ENCODE measurements around the gene NR1H4. TPM values are rescaled to one million over a fixed set of nuclear protein-coding genes. Genes with fewer than 3 reads are reported as not detected.

NR1H4 gene
- total RNA-seq, 2 experiments from 2014 or later: not detected

DNA sequence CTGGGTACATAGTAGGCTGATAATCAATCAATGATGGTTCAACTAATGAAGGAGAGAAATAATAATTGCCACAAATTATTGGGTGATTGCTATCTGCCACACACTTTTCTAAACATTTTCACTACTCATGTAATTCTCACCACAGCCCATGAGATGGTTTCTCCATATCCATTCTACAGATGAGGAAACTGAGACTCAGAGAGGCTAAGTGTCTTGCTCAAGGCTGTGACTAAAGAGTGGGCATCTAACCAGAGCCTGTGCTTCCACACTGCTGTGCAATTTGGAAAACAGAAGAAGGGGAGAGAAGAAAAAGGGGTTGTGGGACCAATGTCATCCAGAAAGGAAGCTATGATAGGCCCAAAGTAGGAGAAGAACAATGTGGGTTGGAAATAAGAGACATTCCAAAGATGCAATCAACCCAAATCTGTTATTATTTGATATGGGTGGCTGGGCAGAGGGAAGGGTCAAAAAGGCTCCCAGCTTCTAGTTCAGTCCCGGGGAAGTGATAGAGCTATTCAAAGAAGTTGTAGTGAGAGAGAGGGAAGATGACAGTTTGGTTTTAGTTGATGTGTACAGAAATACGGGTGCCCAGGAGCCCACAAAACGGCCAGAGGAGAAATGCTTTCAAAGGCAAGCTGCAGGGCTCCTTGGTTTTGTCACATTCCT is 483 bp upstream of the NR1H4 start:
- Mint-ChIP-seq H3K4me1 (no peaks in the 10 kb centered on the region), H3K36me3 (ENCODE audit: low read depth) (no peaks in the 10 kb centered on the region), H3K27ac (no peak overlapping the region), H3K27me3 (peaks cover 10% of the 10 kb centered on the region), H3K4me3 (no peak overlapping the region), H3K9me3 (ENCODE audit: low read depth) (no peaks in the 10 kb centered on the region)
- no peak for ATAC-seq
- ChIA-PET CTCF (no interaction called here), POLR2A (no interaction called here)
- intact Hi-C loops (cut with DNase I, micrococcal nuclease): no loop called here
- DNase-seq: no peak

DNA sequence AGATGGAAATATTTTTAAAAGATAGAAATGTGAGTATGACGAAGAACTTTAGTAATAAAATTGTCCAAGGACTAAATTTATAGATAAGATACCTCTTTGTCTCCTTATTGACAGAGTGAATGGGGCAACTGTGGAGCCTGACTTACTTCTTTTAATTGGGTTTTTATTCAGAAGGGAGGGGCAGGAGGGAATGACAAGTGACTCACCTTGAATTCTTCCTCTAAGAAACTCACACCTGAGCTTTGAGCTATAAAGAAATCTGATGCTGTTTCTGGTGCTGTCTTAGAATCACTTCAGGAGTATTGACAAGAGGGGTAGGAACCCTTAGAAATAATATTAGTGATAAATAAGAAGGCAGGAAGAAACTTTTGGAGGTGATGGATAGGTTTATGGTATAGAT is 951 bp downstream of the NR1H4 start:
- POLR2A ChIA-PET: no interaction called here
- DNase-seq: no peak
- H3K4me3 Mint-ChIP-seq: no peak overlapping the region
- no peaks in the 10 kb centered on the region for H3K4me1 Mint-ChIP-seq
- peaks cover 13% of the 10 kb centered on the region for H3K27me3 Mint-ChIP-seq
- no peaks in the 10 kb centered on the region for H3K9me3 Mint-ChIP-seq (ENCODE audit: low read depth)
- intact Hi-C loops (cut with DNase I, micrococcal nuclease): no loop called here
- no peak overlapping the region for H3K27ac Mint-ChIP-seq
- ATAC-seq: no peak
- CTCF ChIA-PET: no interaction called here
- H3K36me3 Mint-ChIP-seq (ENCODE audit: low read depth): no peaks in the 10 kb centered on the region

DNA sequence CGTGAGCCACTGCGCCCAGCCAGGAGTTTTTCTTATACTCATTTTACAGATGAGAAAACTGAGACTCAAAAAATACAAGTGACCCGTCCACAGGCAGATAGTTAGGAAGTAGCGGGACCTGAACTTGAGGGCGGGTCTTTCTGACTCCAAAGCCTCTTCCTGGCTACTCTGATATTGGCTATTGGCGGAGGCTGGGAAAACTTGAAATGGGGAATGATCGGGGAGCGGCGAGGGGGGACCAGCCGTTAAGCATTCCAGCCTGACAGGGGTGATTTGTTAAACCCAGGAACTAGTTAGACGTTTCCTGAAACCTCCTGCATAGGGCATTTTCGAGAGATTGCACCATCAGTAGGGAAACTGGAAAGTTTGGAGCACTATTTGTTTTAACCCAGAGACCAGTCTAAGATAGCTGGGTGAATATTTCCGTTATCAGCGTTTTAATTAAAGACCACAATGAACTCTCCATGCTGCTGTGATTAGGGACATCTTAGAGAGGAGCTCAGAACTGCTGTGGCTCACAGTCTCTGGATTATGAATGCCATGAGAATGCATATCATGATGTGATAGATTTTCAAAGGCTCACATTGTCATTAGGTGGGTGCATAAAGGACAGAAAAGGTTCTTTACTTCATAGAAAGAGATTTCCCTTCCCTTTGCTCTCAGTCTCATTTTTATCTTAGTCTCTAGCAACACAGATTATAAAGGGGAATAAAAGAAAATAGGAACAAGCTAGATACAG is 2.5 kb downstream of the NR1H4 start:
- ChIA-PET CTCF (interaction anchor here (1.1 kb wide), 1 partner anchor 12 kb away, joined by 3 read pairs; no protein-coding TSS in a partner anchor), POLR2A (no interaction called here)
- no peak for DNase-seq
- peaks cover 13% of the 10 kb centered on the region for H3K27me3 Mint-ChIP-seq
- no peaks in the 10 kb centered on the region for H3K4me1 Mint-ChIP-seq
- no peak overlapping the region for H3K27ac Mint-ChIP-seq
- intact Hi-C loops (cut with DNase I, micrococcal nuclease): no loop called here
- no peaks in the 10 kb centered on the region for H3K9me3 Mint-ChIP-seq (ENCODE audit: low read depth)
- no peaks in the 10 kb centered on the region for H3K36me3 Mint-ChIP-seq (ENCODE audit: low read depth)
- no peak overlapping the region for H3K4me3 Mint-ChIP-seq
- ATAC-seq: no peak

DNA sequence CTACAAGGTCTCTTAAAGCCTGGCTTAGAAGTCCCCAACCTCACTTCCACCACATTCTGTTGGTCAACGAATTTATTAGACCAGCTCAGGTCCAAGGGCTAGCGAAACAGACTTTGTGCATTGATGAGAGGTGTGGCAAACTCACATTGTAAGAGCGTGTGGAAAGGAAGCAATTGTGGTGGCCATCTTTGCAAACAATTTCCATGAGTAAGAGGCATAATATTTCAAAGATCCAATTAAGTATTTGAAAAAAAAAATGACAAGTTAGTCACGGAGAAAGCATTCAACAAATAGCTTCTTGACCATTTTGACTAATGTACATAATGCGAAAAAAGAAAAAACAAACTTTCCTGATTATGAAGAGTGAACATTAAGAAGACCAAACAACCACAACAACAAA is 7.4 kb downstream of the NR1H4 start:
- DNase-seq (no peak), ATAC-seq (no peak)
- Mint-ChIP-seq H3K36me3 (ENCODE audit: low read depth) (no peaks in the 10 kb centered on the region), H3K27ac (no peak overlapping the region), H3K4me3 (no peak overlapping the region), H3K9me3 (ENCODE audit: low read depth) (no peaks in the 10 kb centered on the region), H3K4me1 (no peaks in the 10 kb centered on the region), H3K27me3 (peaks cover 12% of the 10 kb centered on the region)
- intact Hi-C loops (cut with DNase I, micrococcal nuclease): no loop called here
- POLR2A ChIA-PET: no interaction called here
- CTCF ChIA-PET: no interaction called here

DNA sequence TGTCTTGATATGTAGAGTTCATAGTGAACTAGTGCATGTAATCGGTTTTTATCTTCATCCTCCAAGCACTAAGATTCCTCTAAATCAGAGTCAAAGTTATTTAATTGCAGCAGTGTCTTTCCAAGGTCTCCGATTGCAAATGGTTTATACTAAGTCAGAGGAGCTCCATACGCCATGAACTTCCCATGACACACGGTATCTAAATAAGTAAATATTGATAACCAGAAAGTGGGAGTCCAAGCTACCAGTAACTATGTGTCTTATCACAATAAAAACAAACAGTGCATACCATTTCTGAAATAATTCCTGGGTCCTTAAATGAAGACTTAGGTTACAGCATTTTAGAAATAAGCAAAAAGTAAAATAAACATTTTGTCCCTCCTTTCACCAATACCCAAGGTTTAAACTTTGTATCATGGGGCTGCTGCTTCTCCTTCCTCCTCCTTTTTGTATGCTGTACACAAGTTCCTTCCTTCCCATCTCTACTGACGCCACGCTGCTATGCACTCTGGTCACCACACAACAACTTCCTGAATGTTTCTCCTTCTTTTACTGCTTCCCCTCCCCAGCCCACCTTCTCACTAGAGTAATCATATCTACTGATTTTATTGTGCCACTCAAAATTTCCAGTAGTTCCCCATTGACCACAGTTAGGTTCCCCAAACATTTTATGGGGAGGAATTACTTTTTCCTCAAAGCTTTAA is 10.7 kb downstream of the NR1H4 start:
- Mint-ChIP-seq H3K4me3 (no peak overlapping the region), H3K27ac (no peak overlapping the region), H3K9me3 (ENCODE audit: low read depth) (no peaks in the 10 kb centered on the region), H3K4me1 (no peaks in the 10 kb centered on the region), H3K27me3 (peaks cover 8% of the 10 kb centered on the region), H3K36me3 (ENCODE audit: low read depth) (no peaks in the 10 kb centered on the region)
- no peak for DNase-seq
- ChIA-PET POLR2A (no interaction called here), CTCF (interaction anchor here (0.6 to 0.7 kb wide), 2 partner anchors 728 to 1453 kb away, joined by 3 read pairs; no protein-coding TSS in a partner anchor)
- no peak for ATAC-seq
- intact Hi-C loops (cut with DNase I, micrococcal nuclease): no loop called here

DNA sequence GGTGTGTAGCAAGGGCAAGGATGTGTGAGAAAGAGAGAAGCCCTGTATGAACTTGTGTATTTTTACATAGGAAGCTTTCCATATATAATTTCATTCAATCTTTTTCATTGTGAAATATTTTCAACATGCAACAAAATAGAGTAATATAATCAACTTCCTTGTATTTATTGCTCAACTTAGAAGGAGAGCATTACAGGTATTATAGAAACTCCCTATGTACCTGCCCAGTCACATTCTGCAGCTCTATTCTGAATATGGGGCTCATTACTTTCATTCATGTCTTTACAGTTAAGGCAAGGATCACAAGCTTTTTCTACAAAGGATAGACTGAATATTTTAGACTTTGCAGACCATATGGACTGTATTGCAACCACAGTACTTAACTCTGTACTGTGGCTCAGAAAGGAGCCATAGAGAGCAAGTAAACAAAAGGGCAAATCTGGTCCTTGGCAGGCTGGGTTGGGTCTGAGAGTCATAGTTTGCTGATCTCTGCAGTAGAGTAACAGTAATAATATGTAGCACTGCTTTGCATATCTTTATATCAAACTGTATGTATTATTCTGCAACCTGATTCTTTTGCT is 11.3 kb downstream of the NR1H4 start:
- Mint-ChIP-seq H3K4me1 (no peaks in the 10 kb centered on the region), H3K4me3 (no peak overlapping the region), H3K27ac (no peak overlapping the region), H3K27me3 (peaks cover 5% of the 10 kb centered on the region), H3K36me3 (ENCODE audit: low read depth) (no peaks in the 10 kb centered on the region), H3K9me3 (ENCODE audit: low read depth) (no peaks in the 10 kb centered on the region)
- no peak for DNase-seq
- no peak for ATAC-seq
- CTCF ChIA-PET: interaction anchor here (0.6 to 0.7 kb wide), 2 partner anchors 728 to 1453 kb away, joined by 3 read pairs; no protein-coding TSS in a partner anchor
- intact Hi-C loops (cut with DNase I, micrococcal nuclease): no loop called here
- POLR2A ChIA-PET: no interaction called here

DNA sequence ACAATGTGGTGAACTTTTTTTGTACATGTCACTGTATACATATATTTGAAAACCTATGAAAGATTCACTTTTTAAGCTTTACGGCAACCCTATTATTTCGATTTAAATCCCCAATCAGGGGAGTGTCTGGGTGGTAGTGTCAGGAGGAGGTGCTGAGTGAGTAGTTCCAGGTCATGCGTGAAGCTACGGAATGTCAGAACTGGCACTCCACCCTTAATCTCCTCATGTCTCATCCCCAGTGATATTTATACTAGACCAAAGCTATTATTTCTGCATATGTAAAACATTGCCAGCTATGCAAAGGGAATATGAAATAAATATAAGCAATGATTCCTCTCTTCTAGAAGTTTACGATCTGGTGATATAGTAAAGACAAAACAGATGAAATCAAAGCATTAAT is 12.3 kb downstream of the NR1H4 start:
- Mint-ChIP-seq H3K4me1 (no peaks in the 10 kb centered on the region), H3K27ac (no peak overlapping the region), H3K9me3 (ENCODE audit: low read depth) (no peaks in the 10 kb centered on the region), H3K27me3 (peaks cover 5% of the 10 kb centered on the region), H3K36me3 (ENCODE audit: low read depth) (no peaks in the 10 kb centered on the region), H3K4me3 (no peak overlapping the region)
- no peak for DNase-seq
- ChIA-PET POLR2A (no interaction called here), CTCF (no interaction called here)
- intact Hi-C loops (cut with DNase I, micrococcal nuclease): no loop called here
- no peak for ATAC-seq

DNA sequence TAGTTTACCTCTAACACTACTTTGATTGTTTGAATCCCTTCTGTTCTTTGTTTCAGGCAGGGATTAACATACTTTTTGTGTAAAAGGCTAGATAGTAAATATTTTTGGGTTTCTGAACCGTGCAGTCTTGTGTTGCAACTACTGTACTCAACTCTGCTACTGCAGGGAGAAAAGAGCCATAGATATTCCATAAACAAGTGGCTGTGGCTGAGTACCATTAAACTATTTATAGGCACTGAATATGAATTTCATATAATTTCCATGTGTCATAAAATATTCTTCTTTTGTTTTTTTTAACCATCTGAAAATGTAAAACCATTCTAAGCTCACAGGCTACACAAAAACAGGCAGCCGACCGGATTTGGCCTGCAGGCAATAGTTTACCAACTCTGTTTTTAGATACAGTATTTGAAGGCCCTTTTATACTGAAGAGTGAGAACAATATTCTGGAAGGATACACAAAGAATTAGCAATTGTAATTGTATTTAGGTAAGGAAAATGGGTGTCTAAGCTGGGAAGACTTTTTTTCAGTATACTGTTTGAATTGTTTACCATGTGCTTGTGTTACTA is 15.7 kb downstream of the NR1H4 start:
- ATAC-seq (no peak), DNase-seq (no peak)
- no peak overlapping the region for H3K27ac Mint-ChIP-seq
- ChIA-PET CTCF (no interaction called here), POLR2A (no interaction called here)
- no peaks in the 10 kb centered on the region for H3K4me1 Mint-ChIP-seq
- H3K9me3 Mint-ChIP-seq (ENCODE audit: low read depth): no peaks in the 10 kb centered on the region
- no peaks in the 10 kb centered on the region for H3K36me3 Mint-ChIP-seq (ENCODE audit: low read depth)
- intact Hi-C loops (cut with DNase I, micrococcal nuclease): no loop called here
- H3K27me3 Mint-ChIP-seq: peaks cover 4% of the 10 kb centered on the region
- no peak overlapping the region for H3K4me3 Mint-ChIP-seq

DNA sequence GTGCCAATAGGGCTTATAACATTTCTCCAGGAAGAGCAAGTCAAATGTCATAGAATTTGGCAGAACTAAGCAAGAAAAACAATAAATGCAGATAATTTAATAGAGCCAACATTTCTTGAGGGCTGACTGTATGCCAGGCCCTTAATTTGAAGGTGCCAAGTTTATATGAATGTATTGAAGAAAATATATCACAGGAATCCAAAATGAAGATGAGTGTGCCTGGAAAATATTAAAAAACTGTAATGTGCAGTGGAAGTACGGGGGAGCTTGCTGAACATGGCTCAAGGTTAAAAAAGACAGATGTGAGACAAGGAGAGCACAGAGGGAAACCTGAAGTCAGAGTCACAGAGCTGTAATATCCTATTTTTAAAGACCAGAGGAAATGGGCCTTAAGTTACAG is 16.4 kb downstream of the NR1H4 start:
- H3K9me3 Mint-ChIP-seq (ENCODE audit: low read depth): no peaks in the 10 kb centered on the region
- no peak for DNase-seq
- ChIA-PET POLR2A (no interaction called here), CTCF (no interaction called here)
- H3K4me3 Mint-ChIP-seq: no peak overlapping the region
- H3K27me3 Mint-ChIP-seq: peaks cover 2% of the 10 kb centered on the region
- no peaks in the 10 kb centered on the region for H3K36me3 Mint-ChIP-seq (ENCODE audit: low read depth)
- intact Hi-C loops (cut with DNase I, micrococcal nuclease): no loop called here
- H3K27ac Mint-ChIP-seq: no peak overlapping the region
- H3K4me1 Mint-ChIP-seq: no peaks in the 10 kb centered on the region
- no peak for ATAC-seq

DNA sequence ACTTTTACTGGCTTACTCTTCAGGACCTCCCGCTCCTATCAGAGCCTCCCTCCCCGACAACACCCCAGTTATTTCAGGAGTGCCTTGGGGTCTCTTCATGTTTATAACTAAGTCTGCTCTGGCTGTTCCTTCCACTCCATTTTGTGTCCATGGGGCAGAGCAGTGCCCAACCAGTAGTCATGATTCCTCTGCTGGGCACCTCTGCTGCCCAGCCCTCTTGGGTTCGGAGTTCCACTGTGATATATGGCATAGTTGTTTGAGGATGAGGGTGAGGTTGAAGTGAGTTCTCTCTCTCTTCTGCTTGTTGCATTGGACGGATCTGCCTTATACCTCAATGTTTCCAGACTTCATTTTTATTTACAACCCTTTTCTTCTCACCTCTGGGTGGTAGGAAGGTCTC is 17.4 kb downstream of the NR1H4 start:
- Mint-ChIP-seq H3K4me1 (no peaks in the 10 kb centered on the region), H3K36me3 (ENCODE audit: low read depth) (no peaks in the 10 kb centered on the region), H3K9me3 (ENCODE audit: low read depth) (no peaks in the 10 kb centered on the region), H3K27ac (no peak overlapping the region), H3K27me3 (peaks cover 2% of the 10 kb centered on the region), H3K4me3 (no peak overlapping the region)
- DNase-seq (no peak), ATAC-seq (no peak)
- ChIA-PET POLR2A (no interaction called here), CTCF (no interaction called here)
- intact Hi-C loops (cut with DNase I, micrococcal nuclease): no loop called here

DNA sequence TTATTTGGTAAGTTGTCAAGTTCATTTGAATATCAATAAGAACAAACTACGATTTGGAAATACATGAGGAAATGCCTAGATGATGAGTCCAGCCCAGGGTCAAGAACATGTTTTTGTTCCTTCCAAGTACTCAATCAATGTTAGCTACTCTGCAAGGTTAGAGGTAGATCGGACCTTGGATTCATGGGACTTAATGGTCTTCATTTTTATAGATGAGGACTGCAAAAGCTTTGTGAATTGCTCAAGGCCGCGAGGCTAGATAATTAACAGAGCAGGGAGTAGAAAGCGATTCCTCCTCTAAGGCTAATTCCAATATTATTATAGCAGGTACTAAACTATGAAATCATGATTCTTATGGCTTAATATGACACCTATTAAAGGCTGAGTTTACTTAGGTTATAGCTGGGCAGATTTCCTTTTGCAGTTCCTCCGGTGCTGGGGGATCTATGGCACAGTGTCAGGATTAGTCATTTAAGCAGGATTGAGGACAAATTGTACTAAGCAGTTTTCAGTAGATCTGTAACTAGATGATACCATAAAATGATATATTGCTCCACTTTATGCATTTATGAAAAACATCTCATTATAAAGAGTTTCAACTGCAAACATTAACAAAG is 19.8 kb downstream of the NR1H4 start:
- Mint-ChIP-seq H3K27ac (no peak overlapping the region), H3K36me3 (ENCODE audit: low read depth) (no peaks in the 10 kb centered on the region), H3K4me3 (no peak overlapping the region), H3K9me3 (ENCODE audit: low read depth) (no peaks in the 10 kb centered on the region), H3K27me3 (peaks cover 5% of the 10 kb centered on the region), H3K4me1 (no peaks in the 10 kb centered on the region)
- no peak for ATAC-seq
- DNase-seq: no peak
- intact Hi-C loops (cut with DNase I, micrococcal nuclease): no loop called here
- ChIA-PET POLR2A (no interaction called here), CTCF (interaction anchor here (0.7 kb wide), 1 partner anchor 8 kb away, joined by 3 read pairs; no protein-coding TSS in a partner anchor)
